NCI-H510A treated with DMSO at 0.1 percent for 48 hours (cell line): ENCODE data around the gene IQCM.
"Not testable (repeated sequence)": the region's sequence is repeated elsewhere in the genome, so short reads cannot be mapped to it uniquely, and the experiment has no call there.

Experiments used
- DNase-seq: peaks from one replicate; lab custom pipeline; 2025; lab: John Stamatoyannopoulos, UW

IQCM gene

GRCh38 chr4:149572716-149573115, 242.9 kb downstream of the IQCM start:
- no peak for DNase-seq

- no peak for DNase-seq
These were observed 259.8 kb downstream of the IQCM start for GRCh38 chr4:149555799-149556198.

- no peak for DNase-seq
These were observed 260.5 kb downstream of the IQCM start for GRCh38 chr4:149555146-149555545.

- DNase-seq: no peak
These were observed 261.6 kb downstream of the IQCM start for GRCh38 chr4:149553959-149554520.

- DNase-seq: no peak
These were observed 263.0 kb downstream of the IQCM start for GRCh38 chr4:149552601-149553000.

- no peak for DNase-seq
These were observed 265.7 kb downstream of the IQCM start for GRCh38 chr4:149549911-149550310.

- DNase-seq: no peak
These were observed 280.9 kb downstream of the IQCM start for GRCh38 chr4:149534779-149535178.

GRCh38 chr4:149531861-149532260, 283.8 kb downstream of the IQCM start:
- DNase-seq: no peak

GRCh38 chr4:149523039-149523438, 292.6 kb downstream of the IQCM start:
- DNase-seq: no peak

- DNase-seq: no peak
These were observed 293.8 kb downstream of the IQCM start for GRCh38 chr4:149521611-149522425.

- no peak for DNase-seq
These were observed 297.2 kb downstream of the IQCM start for GRCh38 chr4:149518471-149518870.

GRCh38 chr4:149513081-149513480, 302.6 kb downstream of the IQCM start:
- no peak for DNase-seq

- DNase-seq: no peak
These were observed 303.1 kb downstream of the IQCM start for GRCh38 chr4:149512501-149512900.

- DNase-seq: no peak
These were observed 303.9 kb downstream of the IQCM start for GRCh38 chr4:149511558-149512298.

- DNase-seq: not testable (repeated sequence)
These were observed 308.3 kb downstream of the IQCM start for GRCh38 chr4:149507309-149507708.

- DNase-seq: no peak
These were observed 314.8 kb downstream of the IQCM start for GRCh38 chr4:149500806-149501205.

- no peak for DNase-seq
These were observed 315.9 kb downstream of the IQCM start for GRCh38 chr4:149499726-149500125.

GRCh38 chr4:149498246-149498645, 317.4 kb downstream of the IQCM start:
- no peak for DNase-seq

GRCh38 chr4:149493492-149493891, 322.2 kb downstream of the IQCM start:
- DNase-seq: no peak

GRCh38 chr4:149489321-149489720, 326.3 kb downstream of the IQCM start:
- no peak for DNase-seq

- no peak for DNase-seq
These were observed 328.8 kb downstream of the IQCM start for GRCh38 chr4:149486861-149487260.

GRCh38 chr4:149468669-149469068, 347.0 kb downstream of the IQCM start:
- DNase-seq: not testable (repeated sequence)

GRCh38 chr4:149466446-149466845, 349.2 kb downstream of the IQCM start:
- no peak for DNase-seq
